ENCODE measurements around the gene ITPRIP.

The ITPRIP gene

DNA sequence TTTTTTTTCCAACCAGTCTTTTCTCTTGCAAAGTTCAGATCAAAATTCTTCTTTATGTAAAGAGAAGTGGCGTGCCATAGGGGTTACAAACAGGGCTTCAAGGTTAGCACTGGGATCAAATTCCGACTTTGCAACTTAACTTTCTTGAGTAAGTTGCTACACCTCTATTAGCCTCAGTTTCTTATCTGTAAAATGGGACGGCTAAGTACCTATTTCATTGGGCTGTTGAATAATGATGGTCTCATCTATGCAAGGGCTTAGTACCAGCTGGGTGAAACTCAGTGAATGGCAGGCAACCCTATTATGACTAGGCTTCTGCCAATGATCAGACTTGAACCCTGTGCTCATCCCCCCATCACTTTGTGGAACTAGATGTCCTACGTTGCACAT, 33.9 kb downstream of the ITPRIP start:
- TF ChIP-seq, protein P1, sequence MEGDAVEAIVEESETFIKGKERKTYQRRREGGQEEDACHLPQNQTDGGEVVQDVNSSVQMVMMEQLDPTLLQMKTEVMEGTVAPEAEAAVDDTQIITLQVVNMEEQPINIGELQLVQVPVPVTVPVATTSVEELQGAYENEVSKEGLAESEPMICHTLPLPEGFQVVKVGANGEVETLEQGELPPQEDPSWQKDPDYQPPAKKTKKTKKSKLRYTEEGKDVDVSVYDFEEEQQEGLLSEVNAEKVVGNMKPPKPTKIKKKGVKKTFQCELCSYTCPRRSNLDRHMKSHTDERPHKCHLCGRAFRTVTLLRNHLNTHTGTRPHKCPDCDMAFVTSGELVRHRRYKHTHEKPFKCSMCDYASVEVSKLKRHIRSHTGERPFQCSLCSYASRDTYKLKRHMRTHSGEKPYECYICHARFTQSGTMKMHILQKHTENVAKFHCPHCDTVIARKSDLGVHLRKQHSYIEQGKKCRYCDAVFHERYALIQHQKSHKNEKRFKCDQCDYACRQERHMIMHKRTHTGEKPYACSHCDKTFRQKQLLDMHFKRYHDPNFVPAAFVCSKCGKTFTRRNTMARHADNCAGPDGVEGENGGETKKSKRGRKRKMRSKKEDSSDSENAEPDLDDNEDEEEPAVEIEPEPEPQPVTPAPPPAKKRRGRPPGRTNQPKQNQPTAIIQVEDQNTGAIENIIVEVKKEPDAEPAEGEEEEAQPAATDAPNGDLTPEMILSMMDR (IDR thresholded peaks at IDR 0.05; ENCODE audit: control insufficient read depth, insufficient read depth, low read depth, low read length, missing control alignments): no peak
- no peak overlapping the region for H3K4me3 ChIP-seq (ENCODE audit: control insufficient read depth, low read depth, low read length)
- DNase-seq (ENCODE audit: low read depth): no peak

DNA sequence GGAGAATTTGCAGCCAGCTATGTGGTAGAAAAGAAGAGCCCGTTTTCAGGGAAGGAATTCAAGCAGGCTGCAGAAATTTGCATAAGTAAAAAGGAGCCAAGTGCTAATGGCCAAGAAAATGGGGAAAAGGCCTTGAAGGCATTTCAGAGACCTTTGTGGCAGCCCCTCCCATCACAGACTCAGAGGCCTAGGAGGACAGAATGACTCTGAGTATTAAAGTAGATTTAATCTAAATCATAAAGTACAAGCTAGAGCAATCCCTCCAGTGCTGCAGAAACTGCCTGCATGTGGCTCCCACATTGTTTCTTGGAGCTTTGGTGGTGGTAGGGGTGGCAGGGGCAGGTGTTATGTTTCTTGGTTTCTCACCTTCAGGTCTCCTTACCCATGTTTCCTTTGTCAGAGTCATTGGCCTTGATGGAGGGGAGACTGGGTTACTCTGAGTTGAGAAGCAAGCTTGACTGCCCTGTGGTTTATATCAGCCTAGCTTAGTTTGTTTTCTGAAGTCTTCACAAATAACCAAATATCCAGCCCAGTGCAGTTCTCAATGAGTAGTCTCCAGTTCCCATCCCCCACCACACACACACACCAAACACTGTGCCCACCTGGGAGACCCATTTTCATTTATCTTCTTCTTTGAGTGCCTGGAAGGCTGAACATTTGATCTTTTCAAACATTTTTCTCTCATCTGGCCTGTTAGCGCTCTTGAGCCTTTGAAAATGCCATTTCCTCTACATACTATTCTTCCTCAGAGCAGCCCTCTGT, 34.5 kb downstream of the ITPRIP start:
- DNase-seq (ENCODE audit: low read depth): no peak
- H3K4me3 ChIP-seq (ENCODE audit: control insufficient read depth, low read depth, low read length): no peak overlapping the region
- TF ChIP-seq, protein P1 (IDR thresholded peaks at IDR 0.05; ENCODE audit: control insufficient read depth, insufficient read depth, low read depth, low read length, missing control alignments): no peak

DNA sequence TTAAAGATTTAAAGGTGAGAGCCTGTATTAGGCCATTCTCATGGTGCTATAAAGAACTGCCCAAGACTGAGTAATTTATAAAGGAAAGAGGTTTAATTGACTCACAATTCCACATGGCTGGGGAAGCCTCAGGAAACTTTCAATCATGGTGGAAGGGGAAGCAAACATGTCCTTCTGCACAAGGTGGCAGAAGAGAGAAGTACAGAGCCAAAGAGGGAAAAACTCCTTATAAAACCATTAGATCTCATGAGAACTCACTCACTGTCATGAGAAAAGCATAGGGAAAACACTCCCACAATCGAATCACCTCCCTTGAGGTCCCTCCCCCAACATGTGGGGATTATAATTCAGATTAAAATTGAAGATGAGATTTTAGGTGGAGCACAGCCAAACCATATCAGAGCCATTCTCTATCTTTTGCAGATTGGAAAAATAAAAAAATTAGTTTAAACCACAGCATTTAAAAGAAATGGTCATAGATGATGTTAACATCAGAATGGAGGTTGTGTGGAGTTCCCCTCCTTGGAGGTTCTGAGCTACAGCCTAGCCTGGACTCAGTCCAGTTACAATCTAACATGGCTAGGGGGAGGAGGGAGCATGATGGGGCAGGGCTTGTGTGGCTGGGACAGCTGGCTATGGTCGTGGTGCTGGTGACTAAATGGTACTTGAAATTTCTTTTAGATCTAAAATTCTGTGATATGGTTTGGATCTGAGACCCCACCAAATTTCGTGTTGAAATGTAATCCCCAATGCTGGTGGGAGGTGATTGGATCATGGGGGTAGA, 36.2 kb downstream of the ITPRIP start:
- H3K4me3 ChIP-seq (ENCODE audit: control insufficient read depth, low read depth, low read length): no peak overlapping the region
- TF ChIP-seq, protein P1 (IDR thresholded peaks at IDR 0.05; ENCODE audit: control insufficient read depth, insufficient read depth, low read depth, low read length, missing control alignments): no peak
- no peak for DNase-seq (ENCODE audit: low read depth)

DNA sequence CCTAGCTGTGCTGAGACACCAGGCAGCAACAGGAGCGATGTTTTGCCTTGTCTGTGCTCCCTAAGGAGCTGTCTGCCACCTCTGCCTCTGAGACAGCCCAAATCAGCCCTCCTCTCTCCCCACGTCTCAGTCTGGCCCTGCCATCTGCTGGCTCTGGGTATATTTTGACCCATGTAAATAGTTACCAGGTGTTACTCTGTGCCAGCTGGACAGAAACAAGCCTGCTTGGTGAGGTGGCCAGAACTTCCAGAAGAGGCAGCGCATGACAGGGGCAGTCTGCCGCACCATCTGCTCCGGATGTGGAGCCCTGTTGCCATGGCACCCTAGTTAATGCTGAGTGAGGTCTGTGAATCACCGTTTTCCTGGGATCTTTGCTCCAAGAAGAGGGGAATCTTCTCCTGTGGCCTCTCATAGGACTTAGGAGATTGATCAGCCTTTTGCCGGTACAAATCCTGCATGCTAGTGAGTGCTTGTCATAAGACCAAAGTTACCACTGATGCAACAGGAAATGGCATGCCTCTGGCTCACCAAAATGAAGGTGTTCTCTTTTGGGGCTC, 37.5 kb downstream of the ITPRIP start:
- TF ChIP-seq, protein P1 (IDR thresholded peaks at IDR 0.05; ENCODE audit: control insufficient read depth, insufficient read depth, low read depth, low read length, missing control alignments): no peak
- H3K4me3 ChIP-seq (ENCODE audit: control insufficient read depth, low read depth, low read length): no peak overlapping the region; the same call in 1 of the 2 replicates
- DNase-seq (ENCODE audit: low read depth): peak; percentile 91

DNA sequence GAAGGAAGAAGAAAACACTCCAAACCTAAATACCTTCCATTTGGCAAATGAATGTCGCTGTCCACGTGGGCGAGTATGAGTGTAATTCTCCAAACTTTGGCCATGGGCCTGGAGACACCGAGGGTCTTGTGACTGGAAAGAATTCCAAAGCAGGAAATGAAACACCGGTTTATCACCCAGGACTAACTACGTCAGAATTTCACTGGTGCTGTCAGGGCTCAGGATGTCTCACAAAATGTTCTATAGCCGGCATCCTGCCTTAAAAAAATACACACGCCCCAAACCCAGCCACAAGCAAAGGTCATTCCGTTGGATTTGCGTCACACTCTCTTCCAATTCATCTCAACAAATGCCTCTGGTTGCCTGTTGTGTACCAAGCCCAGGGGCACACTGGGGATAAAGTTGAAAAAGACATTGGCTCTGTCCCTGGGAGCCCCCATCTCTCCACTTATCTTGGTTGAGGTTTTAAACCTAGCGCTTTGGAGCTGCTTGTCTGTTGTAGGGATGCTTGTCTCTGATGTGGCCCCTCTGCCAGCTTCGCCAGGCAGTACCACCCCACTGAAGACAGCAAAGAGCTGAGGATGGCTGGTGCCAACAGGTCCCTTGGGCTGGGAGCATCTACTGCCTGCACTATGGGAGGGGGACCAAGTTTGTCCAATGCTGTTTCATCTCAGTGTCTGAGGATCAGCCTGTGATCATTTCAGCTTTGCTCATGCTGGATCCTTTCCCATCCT, 38.1 kb downstream of the ITPRIP start:
- H3K4me3 ChIP-seq (ENCODE audit: control insufficient read depth, low read depth, low read length): no peak overlapping the region; the same call in 1 of the 2 replicates
- DNase-seq (ENCODE audit: low read depth): peak; percentile 92

More for the DNA sequence above, 38.1 kb downstream of the ITPRIP start:
- TF ChIP-seq, protein P1 (IDR thresholded peaks at IDR 0.05; ENCODE audit: control insufficient read depth, insufficient read depth, low read depth, low read length, missing control alignments): no peak
